Trophoblast cell (in vitro differentiated cells and primary cell): ENCODE data around the gene CUBN.
A peak's percentile ranks its signal among the peaks of the same experiment; 100 is the strongest.

ENCODE experiments used
- DNase-seq, 2 donors: peaks; one replicate each; pipeline ENCODE4 v3.0.0-alpha.2; 2016
- H2AFZ ChIP-seq: 2 replicates; pipeline ENCODE4 v1.6.1; 2013; ENCODE audit warnings: low read length, moderate library complexity, mild to moderate bottlenecking; ENCODE audit not compliant: insufficient read depth, poor library complexity
- H2AK5ac ChIP-seq: 2 replicates; pipeline ENCODE4 v1.6.1; 2013; ENCODE audit warnings: mild to moderate bottlenecking, low read length
- H2BK120ac ChIP-seq: 2 replicates; pipeline ENCODE4 v1.6.1; 2013; ENCODE audit warnings: low read length, mild to moderate bottlenecking, moderate library complexity; ENCODE audit not compliant: insufficient read depth, poor library complexity
- H2BK12ac ChIP-seq: 2 replicates; pipeline ENCODE4 v1.6.1; 2013; ENCODE audit warnings: mild to moderate bottlenecking, low read length, moderate library complexity
- H2BK5ac ChIP-seq: 2 replicates; pipeline ENCODE4 v1.6.1; 2013; ENCODE audit warnings: low read length, low read depth, moderate library complexity, mild to moderate bottlenecking; ENCODE audit not compliant: poor library complexity
- H3K14ac ChIP-seq: 2 replicates; pipeline ENCODE4 v1.6.1; 2013; ENCODE audit warnings: mild to moderate bottlenecking, low read length
- H3K18ac ChIP-seq: 2 replicates; pipeline ENCODE4 v1.6.1; 2013; ENCODE audit warnings: mild to moderate bottlenecking, low read length
- H3K23ac ChIP-seq: 2 replicates; pipeline ENCODE4 v1.6.1; 2013; ENCODE audit warnings: low read length
- H3K27ac ChIP-seq: 2 replicates; pipeline ENCODE4 v1.5.1; 2013; ENCODE audit warnings: low read depth, mild to moderate bottlenecking, inconsistent platforms, low read length, moderate library complexity
- H3K27me3 ChIP-seq: 2 replicates; pipeline ENCODE4 v1.6.1; 2013; ENCODE audit warnings: inconsistent platforms, mild to moderate bottlenecking, low read length, moderate library complexity; ENCODE audit not compliant: insufficient read depth
- H3K36me3 ChIP-seq, 2 experiments: 1 replicate in 1 of 2; 2 replicates in 1 of 2; pipeline ENCODE4 v1.6.1; 2013; ENCODE audit warnings: low read length in 2 of 2, mild to moderate bottlenecking in 2 of 2, moderate library complexity in 1 of 2; ENCODE audit not compliant: insufficient read depth in 2 of 2, control insufficient read depth in 1 of 2
- H3K4ac ChIP-seq: 2 replicates; pipeline ENCODE4 v1.6.1; 2013; ENCODE audit warnings: low read depth, mild to moderate bottlenecking, low read length, moderate library complexity
- H3K4me1 ChIP-seq, 2 experiments: 1 replicate in 1 of 2; 2 replicates in 1 of 2; pipeline ENCODE4 v1.6.1; 2013; ENCODE audit warnings: low read length in 2 of 2, mild to moderate bottlenecking in 2 of 2, moderate library complexity in 1 of 2; ENCODE audit not compliant: insufficient read depth in 2 of 2, control insufficient read depth in 1 of 2
- H3K4me2 ChIP-seq: 2 replicates; pipeline ENCODE4 v1.6.1; 2013; ENCODE audit warnings: inconsistent platforms, mild to moderate bottlenecking, low read length, moderate library complexity
- H3K4me3 ChIP-seq: 2 replicates; pipeline ENCODE4 v1.5.1; 2013; ENCODE audit warnings: mild to moderate bottlenecking, low read depth, low read length, inconsistent platforms
- H3K79me1 ChIP-seq: one replicate; pipeline ENCODE4 v1.6.1; 2013; ENCODE audit warnings: low read length
- H3K79me2 ChIP-seq: 2 replicates; pipeline ENCODE4 v1.6.1; 2013; ENCODE audit warnings: low read length, mild to moderate bottlenecking; ENCODE audit not compliant: control insufficient read depth, insufficient read depth, poor library complexity
- H3K9ac ChIP-seq: 2 replicates; pipeline ENCODE4 v1.6.1; 2013; ENCODE audit warnings: mild to moderate bottlenecking, low read length
- H3K9me3 ChIP-seq: 2 replicates; pipeline ENCODE4 v1.6.1; 2013; ENCODE audit warnings: low read depth, mild to moderate bottlenecking, control low read depth, inconsistent platforms, low read length; ENCODE audit not compliant: insufficient read depth
- H4K12ac ChIP-seq: 2 replicates; pipeline ENCODE4 v1.6.1; 2013; ENCODE audit warnings: low read depth, mild to moderate bottlenecking, low read length, moderate library complexity
- H4K8ac ChIP-seq: 2 replicates; pipeline ENCODE4 v1.6.1; 2013; ENCODE audit warnings: low read depth, mild to moderate bottlenecking, low read length, moderate library complexity
- H4K91ac ChIP-seq: one replicate; pipeline ENCODE4 v1.6.1; 2013; ENCODE audit warnings: low read depth, mild to moderate bottlenecking, low read length, moderate library complexity
- WGBS: extraction: QIAGEN DNeasy Blood & Tissue Kit; methylation state at CpG from one replicate; pipeline ENCODE4 v1.1.7; 2013; ENCODE audit warnings: missing lambda C conversion rate; ENCODE audit not compliant: insufficient read length, insufficient coverage; ENCODE audit errors: extremely low coverage; 5-methylcytosine and 5-hydroxymethylcytosine counted together

The CUBN gene

GRCh38 chr10:16923726-16924125, 205.9 kb downstream of the CUBN start:
- no CpG with 5 or more reads among the region's 3 CpGs for WGBS
- no peak overlapping the region for H2BK5ac ChIP-seq
- H3K4me2 ChIP-seq: no peak overlapping the region
- no peak for DNase-seq
- no peaks in the 10 kb centered on the region for H3K27me3 ChIP-seq
- H3K18ac ChIP-seq: no peak overlapping the region
- H4K91ac ChIP-seq: no peak overlapping the region
- H2BK12ac ChIP-seq: no peak overlapping the region
- no peaks in the 10 kb centered on the region for H3K79me1 ChIP-seq
- no peak overlapping the region for H2BK120ac ChIP-seq
- no peaks in the 10 kb centered on the region for H3K9me3 ChIP-seq
- H2AFZ ChIP-seq: no peak overlapping the region
- no peak overlapping the region for H3K14ac ChIP-seq
- H3K23ac ChIP-seq: no peak overlapping the region
- H3K27ac ChIP-seq: no peak overlapping the region
- no peak overlapping the region for H4K12ac ChIP-seq
- no peak overlapping the region for H3K9ac ChIP-seq
- no peaks in the 10 kb centered on the region for H3K36me3 ChIP-seq
- H4K8ac ChIP-seq: no peak overlapping the region
- H3K4ac ChIP-seq: no peak overlapping the region
- no peak overlapping the region for H2AK5ac ChIP-seq
- H3K4me3 ChIP-seq: no peak overlapping the region
- no peaks in the 10 kb centered on the region for H3K79me2 ChIP-seq
- H3K4me1 ChIP-seq: no peaks in the 10 kb centered on the region

- no peak overlapping the region for H2BK12ac ChIP-seq
- no peak overlapping the region for H2AK5ac ChIP-seq
- no peak overlapping the region for H3K23ac ChIP-seq
- no peak overlapping the region for H2BK120ac ChIP-seq
- H3K4me1 ChIP-seq: no peaks in the 10 kb centered on the region
- H3K14ac ChIP-seq: no peak overlapping the region
- H2BK5ac ChIP-seq: no peak overlapping the region
- no peak for DNase-seq
- no peak overlapping the region for H3K4me2 ChIP-seq
- H3K79me2 ChIP-seq: no peaks in the 10 kb centered on the region
- no peak overlapping the region for H4K8ac ChIP-seq
- no peaks in the 10 kb centered on the region for H3K9me3 ChIP-seq
- no peak overlapping the region for H3K9ac ChIP-seq
- H3K4me3 ChIP-seq: no peak overlapping the region
- no peaks in the 10 kb centered on the region for H3K79me1 ChIP-seq
- WGBS: no CpG with 5 or more reads among the region's 2 CpGs
- no peak overlapping the region for H4K91ac ChIP-seq
- H3K27me3 ChIP-seq: no peaks in the 10 kb centered on the region
- H4K12ac ChIP-seq: no peak overlapping the region
- H3K27ac ChIP-seq: no peak overlapping the region
- H3K36me3 ChIP-seq: no peaks in the 10 kb centered on the region
- H3K4ac ChIP-seq: no peak overlapping the region
- H2AFZ ChIP-seq: no peak overlapping the region
- no peak overlapping the region for H3K18ac ChIP-seq
Measured at GRCh38 chr10:16923309-16923708, 206.3 kb downstream of the CUBN start.

- Histone ChIP-seq H3K27ac (no peak overlapping the region), H3K23ac (no peak overlapping the region), H2AK5ac (no peak overlapping the region), H3K9me3 (no peaks in the 10 kb centered on the region), H4K8ac (no peak overlapping the region), H3K79me1 (no peaks in the 10 kb centered on the region), H3K9ac (no peak overlapping the region), H3K14ac (no peak overlapping the region), H3K4ac (no peak overlapping the region), H3K79me2 (no peaks in the 10 kb centered on the region), H2BK12ac (no peak overlapping the region), H4K91ac (no peak overlapping the region), H3K4me1 (no peaks in the 10 kb centered on the region), H4K12ac (no peak overlapping the region), H3K18ac (no peak overlapping the region), H3K4me2 (no peak overlapping the region), H3K27me3 (no peaks in the 10 kb centered on the region), H2AFZ (no peak overlapping the region), H3K36me3 (no peaks in the 10 kb centered on the region), H2BK5ac (no peak overlapping the region), H3K4me3 (no peak overlapping the region), H2BK120ac (no peak overlapping the region)
- no peak for DNase-seq
- WGBS: no CpG with 5 or more reads among the region's 9 CpGs
Measured at GRCh38 chr10:16919121-16919982, 210.3 kb downstream of the CUBN start.

GRCh38 chr10:16916496-16916895, 213.1 kb downstream of the CUBN start:
- Histone ChIP-seq H2BK12ac (no peak overlapping the region), H3K4me3 (no peak overlapping the region), H4K12ac (no peak overlapping the region), H3K9me3 (no peaks in the 10 kb centered on the region), H3K18ac (no peak overlapping the region), H4K91ac (no peak overlapping the region), H3K9ac (no peak overlapping the region), H2BK120ac (no peak overlapping the region), H2AFZ (no peak overlapping the region), H3K79me1 (no peaks in the 10 kb centered on the region), H3K4me2 (no peak overlapping the region), H3K23ac (no peak overlapping the region), H2AK5ac (no peak overlapping the region), H3K27me3 (no peaks in the 10 kb centered on the region), H2BK5ac (no peak overlapping the region), H3K4ac (no peak overlapping the region), H3K27ac (no peak overlapping the region), H3K36me3 (no peaks in the 10 kb centered on the region), H3K79me2 (no peaks in the 10 kb centered on the region), H3K4me1 (no peaks in the 10 kb centered on the region), H4K8ac (no peak overlapping the region), H3K14ac (no peak overlapping the region)
- no CpG with 5 or more reads among the region's 6 CpGs for WGBS
- peak in 1 of 2 donors; percentile 10 for DNase-seq
